ENCODE measurements around the gene ZC3H7B. TPM values are rescaled to one million over a fixed set of nuclear protein-coding genes. Genes with fewer than 3 reads are reported as not detected.

ZC3H7B gene
- polyA plus RNA-seq, 2 of the 4 experiments (the other 2 are of a cell fraction): 12.4 to 22.8 TPM

DNA sequence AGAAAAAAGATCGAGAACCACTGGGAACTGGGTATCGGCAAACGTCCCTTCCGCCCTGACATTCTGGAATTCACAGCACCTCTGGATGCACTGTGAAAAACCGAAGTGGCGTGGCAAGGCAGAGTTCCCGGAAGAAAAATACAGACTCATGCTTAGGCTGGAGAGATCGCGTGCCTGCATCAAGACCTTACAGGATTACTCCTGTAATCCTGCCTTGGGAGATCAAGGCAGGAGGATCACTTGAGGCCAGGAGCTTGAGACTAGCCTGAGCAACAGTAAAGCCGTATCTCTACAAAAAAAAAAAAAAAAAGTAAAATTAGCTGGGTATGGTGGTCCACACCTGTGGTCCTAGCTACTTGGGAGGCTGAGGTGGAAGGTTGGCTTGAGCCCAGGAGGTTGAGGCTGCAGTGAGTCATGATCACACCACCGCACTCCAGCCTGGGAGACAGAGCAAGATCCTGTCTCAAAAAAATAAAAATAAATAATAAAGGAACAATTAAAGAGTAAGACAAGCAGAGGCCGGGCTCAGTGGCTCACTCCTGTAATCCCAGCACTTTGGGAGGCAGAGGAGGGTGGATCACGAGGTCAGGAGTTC, 60.5 kb downstream of the ZC3H7B start:
- Histone ChIP-seq H3K4me2 (no peak overlapping the region), H3K27ac (no peak overlapping the region), H3K4me1 (peaks cover 13% of the 10 kb centered on the region; the same call in 2 of the 3 replicates), H3K9me3 (no peaks in the 10 kb centered on the region), H3K4me3 (no peak overlapping the region)
- TF ChIP-seq ESRRA (IDR thresholded peaks at IDR 0.05; ENCODE audit: borderline replicate concordance, low read length) (no peak), EHMT2 (IDR thresholded peaks at IDR 0.05; ENCODE audit: low read depth) (no peak), HOXB13 (CRISPR knock-in tag; IDR thresholded peaks at IDR 0.05; ENCODE audit: low read depth) (no peak), ZNF302 (CRISPR knock-in tag; IDR thresholded peaks at IDR 0.05) (no peak), BHLHE40 (IDR thresholded peaks at IDR 0.05; ENCODE audit: low read depth, low read length) (no peak), ZC3H11A (IDR thresholded peaks at IDR 0.05) (no peak), SREBF2 (IDR thresholded peaks at IDR 0.05) (no peak), CEBPB (IDR thresholded peaks at IDR 0.05) (no peak), FOXS1 (CRISPR knock-in tag; IDR thresholded peaks at IDR 0.05) (no peak), NFE2L2 (conservative IDR thresholded peaks at IDR 0.05; ENCODE audit: low read length) (no peak), HDAC2 (IDR thresholded peaks at IDR 0.05) (no peak), RARB (CRISPR knock-in tag; IDR thresholded peaks at IDR 0.05) (no peak), HOXA7 (CRISPR knock-in tag; IDR thresholded peaks at IDR 0.05) (no peak), MYC (IDR thresholded peaks at IDR 0.05; ENCODE audit: borderline replicate concordance, low read length) (no peak), CBX8 (IDR thresholded peaks at IDR 0.05) (no peak), HEYL (CRISPR knock-in tag; IDR thresholded peaks at IDR 0.05) (no peak), JUNB (IDR thresholded peaks at IDR 0.05) (no peak), SMC3 (IDR thresholded peaks at IDR 0.05) (no peak)
- WGBS (ENCODE audit: missing lambda C conversion rate): 91% methylated on average over 13 of the region's 13 CpGs
- ChIA-PET POLR2A (no interaction called here), CTCF (no interaction called here)
- FAIRE-seq (no peak), ATAC-seq (no peak), DNase-seq (ENCODE audit: low read depth in 1 of 2, low spot score in 1 of 2) (no peak)

DNA sequence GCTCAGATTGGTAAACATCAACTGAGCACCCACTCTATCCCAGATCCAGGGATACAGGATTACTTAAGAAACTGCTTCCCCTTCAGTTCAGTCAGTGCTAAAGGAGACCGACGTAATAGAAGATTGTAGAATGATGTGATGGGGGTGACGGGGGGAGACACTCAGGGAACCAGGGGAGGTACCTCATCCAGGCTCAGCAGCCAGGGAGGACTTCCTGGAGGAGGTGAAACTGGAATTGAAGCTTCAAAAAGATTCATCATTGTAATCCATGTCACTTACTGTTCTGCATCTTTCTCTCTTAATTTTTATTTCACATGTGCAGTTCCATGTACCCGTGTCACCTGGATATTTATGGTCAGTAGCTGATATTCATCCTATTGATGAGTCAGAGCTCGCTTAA, 61.3 kb downstream of the ZC3H7B start:
- Histone ChIP-seq H3K4me2 (no peak overlapping the region), H3K4me1 (peaks cover 19% of the 10 kb centered on the region), H3K9me3 (no peaks in the 10 kb centered on the region), H3K27ac (no peak overlapping the region), H3K4me3 (no peak overlapping the region)
- CTCF ChIA-PET: no interaction called here
- FAIRE-seq (no peak), DNase-seq (ENCODE audit: low read depth in 1 of 2, low spot score in 1 of 2) (no peak), ATAC-seq (no peak)
- WGBS (ENCODE audit: missing lambda C conversion rate): 97% methylated on average over 5 of the region's 5 CpGs
- TF ChIP-seq KDM1A (IDR thresholded peaks at IDR 0.05; ENCODE audit: low read depth) (no peak), ESRRA (IDR thresholded peaks at IDR 0.05; ENCODE audit: borderline replicate concordance, low read length) (no peak), RNF2 (IDR thresholded peaks at IDR 0.05; ENCODE audit: borderline replicate concordance, low read depth) (no peak), ZFP36 (IDR thresholded peaks at IDR 0.05; ENCODE audit: borderline replicate concordance, partially characterized antibody) (peak; percentile 59), FOSB (CRISPR knock-in tag; IDR thresholded peaks at IDR 0.05) (no peak)
- POLR2A ChIA-PET: no interaction called here

DNA sequence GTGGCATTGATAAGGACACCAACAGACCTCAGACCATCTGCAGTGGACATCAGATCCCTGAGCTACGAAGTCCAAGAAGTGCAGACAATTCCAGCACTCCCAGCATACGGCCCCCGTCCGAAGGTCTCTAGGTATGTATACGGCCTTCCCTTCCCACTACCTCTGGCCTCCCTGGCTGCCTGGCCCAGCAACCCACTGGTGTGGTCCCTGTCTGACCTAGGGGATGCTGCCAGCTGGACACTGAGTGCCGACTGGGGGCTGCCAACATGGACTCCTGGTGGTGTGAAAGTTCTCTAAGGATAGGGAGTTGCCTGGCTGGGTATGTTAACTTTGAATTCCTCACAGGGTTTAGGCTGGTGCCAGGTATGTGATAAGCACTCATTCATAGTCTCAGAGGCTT, 62.9 kb downstream of the ZC3H7B start:
- H3K9me3 ChIP-seq: no peaks in the 10 kb centered on the region
- ATAC-seq: no peak
- TF ChIP-seq, protein P1, sequence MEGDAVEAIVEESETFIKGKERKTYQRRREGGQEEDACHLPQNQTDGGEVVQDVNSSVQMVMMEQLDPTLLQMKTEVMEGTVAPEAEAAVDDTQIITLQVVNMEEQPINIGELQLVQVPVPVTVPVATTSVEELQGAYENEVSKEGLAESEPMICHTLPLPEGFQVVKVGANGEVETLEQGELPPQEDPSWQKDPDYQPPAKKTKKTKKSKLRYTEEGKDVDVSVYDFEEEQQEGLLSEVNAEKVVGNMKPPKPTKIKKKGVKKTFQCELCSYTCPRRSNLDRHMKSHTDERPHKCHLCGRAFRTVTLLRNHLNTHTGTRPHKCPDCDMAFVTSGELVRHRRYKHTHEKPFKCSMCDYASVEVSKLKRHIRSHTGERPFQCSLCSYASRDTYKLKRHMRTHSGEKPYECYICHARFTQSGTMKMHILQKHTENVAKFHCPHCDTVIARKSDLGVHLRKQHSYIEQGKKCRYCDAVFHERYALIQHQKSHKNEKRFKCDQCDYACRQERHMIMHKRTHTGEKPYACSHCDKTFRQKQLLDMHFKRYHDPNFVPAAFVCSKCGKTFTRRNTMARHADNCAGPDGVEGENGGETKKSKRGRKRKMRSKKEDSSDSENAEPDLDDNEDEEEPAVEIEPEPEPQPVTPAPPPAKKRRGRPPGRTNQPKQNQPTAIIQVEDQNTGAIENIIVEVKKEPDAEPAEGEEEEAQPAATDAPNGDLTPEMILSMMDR (IDR thresholded peaks at IDR 0.05): no peak
- no peak for TF ChIP-seq POLR2AphosphoS2 (conservative IDR thresholded peaks at IDR 0.05; ENCODE audit: low read length)
- TF ChIP-seq FOSB (CRISPR knock-in tag; IDR thresholded peaks at IDR 0.05): no peak
- TF ChIP-seq, protein P2, sequence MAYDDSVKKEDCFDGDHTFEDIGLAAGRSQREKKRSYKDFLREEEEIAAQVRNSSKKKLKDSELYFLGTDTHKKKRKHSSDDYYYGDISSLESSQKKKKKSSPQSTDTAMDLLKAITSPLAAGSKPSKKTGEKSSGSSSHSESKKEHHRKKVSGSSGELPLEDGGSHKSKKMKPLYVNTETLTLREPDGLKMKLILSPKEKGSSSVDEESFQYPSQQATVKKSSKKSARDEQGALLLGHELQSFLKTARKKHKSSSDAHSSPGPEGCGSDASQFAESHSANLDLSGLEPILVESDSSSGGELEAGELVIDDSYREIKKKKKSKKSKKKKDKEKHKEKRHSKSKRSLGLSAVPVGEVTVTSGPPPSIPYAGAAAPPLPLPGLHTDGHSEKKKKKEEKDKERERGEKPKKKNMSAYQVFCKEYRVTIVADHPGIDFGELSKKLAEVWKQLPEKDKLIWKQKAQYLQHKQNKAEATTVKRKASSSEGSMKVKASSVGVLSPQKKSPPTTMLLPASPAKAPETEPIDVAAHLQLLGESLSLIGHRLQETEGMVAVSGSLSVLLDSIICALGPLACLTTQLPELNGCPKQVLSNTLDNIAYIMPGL (CRISPR knock-in tag; IDR thresholded peaks at IDR 0.05; ENCODE audit: borderline replicate concordance): no peak
- TF ChIP-seq HOXB13 (CRISPR knock-in tag; IDR thresholded peaks at IDR 0.05; ENCODE audit: low read depth): no peak
- no peak for TF ChIP-seq HOXA7 (CRISPR knock-in tag; IDR thresholded peaks at IDR 0.05)
- no peak for TF ChIP-seq ZSCAN20 (CRISPR knock-in tag; IDR thresholded peaks at IDR 0.05)
- TF ChIP-seq NR3C1 (IDR thresholded peaks at IDR 0.05): no peak
- TF ChIP-seq, protein P3, sequence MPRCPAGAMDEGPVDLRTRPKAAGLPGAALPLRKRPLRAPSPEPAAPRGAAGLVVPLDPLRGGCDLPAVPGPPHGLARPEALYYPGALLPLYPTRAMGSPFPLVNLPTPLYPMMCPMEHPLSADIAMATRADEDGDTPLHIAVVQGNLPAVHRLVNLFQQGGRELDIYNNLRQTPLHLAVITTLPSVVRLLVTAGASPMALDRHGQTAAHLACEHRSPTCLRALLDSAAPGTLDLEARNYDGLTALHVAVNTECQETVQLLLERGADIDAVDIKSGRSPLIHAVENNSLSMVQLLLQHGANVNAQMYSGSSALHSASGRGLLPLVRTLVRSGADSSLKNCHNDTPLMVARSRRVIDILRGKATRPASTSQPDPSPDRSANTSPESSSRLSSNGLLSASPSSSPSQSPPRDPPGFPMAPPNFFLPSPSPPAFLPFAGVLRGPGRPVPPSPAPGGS (IDR thresholded peaks at IDR 0.05): no peak
- TF ChIP-seq NPAS2 (CRISPR knock-in tag; IDR thresholded peaks at IDR 0.05; ENCODE audit: borderline replicate concordance): no peak
- TF ChIP-seq, protein P4, sequence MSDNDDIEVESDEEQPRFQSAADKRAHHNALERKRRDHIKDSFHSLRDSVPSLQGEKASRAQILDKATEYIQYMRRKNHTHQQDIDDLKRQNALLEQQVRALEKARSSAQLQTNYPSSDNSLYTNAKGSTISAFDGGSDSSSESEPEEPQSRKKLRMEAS (IDR thresholded peaks at IDR 0.05): no peak
- no peak for DNase-seq (ENCODE audit: low read depth in 1 of 2, low spot score in 1 of 2)
- no peak overlapping the region for H3K4me3 ChIP-seq
- CTCF ChIA-PET: interaction anchor here (0.8 to 1.3 kb wide), 2 partner anchors 40 to 154 kb away, joined by 3 to 4 read pairs; no protein-coding TSS in a partner anchor
- POLR2A ChIA-PET: no interaction called here
- no peak for FAIRE-seq
- peaks cover 18% of the 10 kb centered on the region for H3K4me1 ChIP-seq
- no peak overlapping the region for H3K27ac ChIP-seq
- 83% methylated on average over 6 of the region's 6 CpGs for WGBS (ENCODE audit: missing lambda C conversion rate)
- no peak overlapping the region for H3K4me2 ChIP-seq

Data from A549 (cell line).